Measurements from ENCODE around the gene CSF3R. TPM values are rescaled to one million over a fixed set of nuclear protein-coding genes. Genes with fewer than 3 reads are reported as not detected.

CSF3R gene
- total and polyA plus RNA-seq, 9 of the 15 experiments (the other 6 are each of a cell fraction or from before 2014, with no cell fraction given), result 0.21 to 0.86 (median 0.40) TPM; not detected in 1

DNA sequence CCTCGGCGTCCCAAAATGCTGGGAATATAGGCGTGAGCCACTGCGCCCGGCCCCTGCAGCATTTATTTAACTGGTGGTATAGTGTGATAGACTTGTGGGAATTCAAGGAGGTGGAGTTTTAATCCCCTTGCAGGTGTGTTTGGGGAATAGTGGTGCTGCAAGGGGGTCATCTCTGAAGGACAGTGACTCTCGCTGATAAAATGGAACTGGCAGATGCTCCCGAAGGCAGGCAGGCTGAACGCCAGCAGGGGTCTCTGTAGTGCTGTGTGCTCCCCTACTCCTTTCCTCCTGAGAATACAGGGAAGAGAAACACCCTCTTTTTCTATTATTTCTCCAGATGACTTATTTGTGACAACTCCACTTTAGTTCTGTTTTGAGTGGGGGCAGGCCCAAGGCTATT lies 36.4 kb downstream of the CSF3R start (continued):
- TF ChIP-seq, protein P1, sequence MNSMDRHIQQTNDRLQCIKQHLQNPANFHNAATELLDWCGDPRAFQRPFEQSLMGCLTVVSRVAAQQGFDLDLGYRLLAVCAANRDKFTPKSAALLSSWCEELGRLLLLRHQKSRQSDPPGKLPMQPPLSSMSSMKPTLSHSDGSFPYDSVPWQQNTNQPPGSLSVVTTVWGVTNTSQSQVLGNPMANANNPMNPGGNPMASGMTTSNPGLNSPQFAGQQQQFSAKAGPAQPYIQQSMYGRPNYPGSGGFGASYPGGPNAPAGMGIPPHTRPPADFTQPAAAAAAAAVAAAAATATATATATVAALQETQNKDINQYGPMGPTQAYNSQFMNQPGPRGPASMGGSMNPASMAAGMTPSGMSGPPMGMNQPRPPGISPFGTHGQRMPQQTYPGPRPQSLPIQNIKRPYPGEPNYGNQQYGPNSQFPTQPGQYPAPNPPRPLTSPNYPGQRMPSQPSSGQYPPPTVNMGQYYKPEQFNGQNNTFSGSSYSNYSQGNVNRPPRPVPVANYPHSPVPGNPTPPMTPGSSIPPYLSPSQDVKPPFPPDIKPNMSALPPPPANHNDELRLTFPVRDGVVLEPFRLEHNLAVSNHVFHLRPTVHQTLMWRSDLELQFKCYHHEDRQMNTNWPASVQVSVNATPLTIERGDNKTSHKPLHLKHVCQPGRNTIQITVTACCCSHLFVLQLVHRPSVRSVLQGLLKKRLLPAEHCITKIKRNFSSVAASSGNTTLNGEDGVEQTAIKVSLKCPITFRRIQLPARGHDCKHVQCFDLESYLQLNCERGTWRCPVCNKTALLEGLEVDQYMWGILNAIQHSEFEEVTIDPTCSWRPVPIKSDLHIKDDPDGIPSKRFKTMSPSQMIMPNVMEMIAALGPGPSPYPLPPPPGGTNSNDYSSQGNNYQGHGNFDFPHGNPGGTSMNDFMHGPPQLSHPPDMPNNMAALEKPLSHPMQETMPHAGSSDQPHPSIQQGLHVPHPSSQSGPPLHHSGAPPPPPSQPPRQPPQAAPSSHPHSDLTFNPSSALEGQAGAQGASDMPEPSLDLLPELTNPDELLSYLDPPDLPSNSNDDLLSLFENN (IDR thresholded peaks at IDR 0.05; ENCODE audit: low read depth in 2 of 2, low read length in 2 of 2), result no peak
- TF ChIP-seq KDM1A (IDR thresholded peaks at IDR 0.05) (peak; percentile 34 to 40; a peak in 2 of 4 replicates), NCOA4 (IDR thresholded peaks at IDR 0.05; ENCODE audit: partially characterized antibody) (no peak), GTF2E2 (tag; IDR thresholded peaks at IDR 0.05) (no peak), MAFK (IDR thresholded peaks at IDR 0.05; ENCODE audit: low read length) (no peak), TAF7 (tag; IDR thresholded peaks at IDR 0.05) (no peak), CCNT2 (IDR thresholded peaks at IDR 0.05; ENCODE audit: borderline replicate concordance, extremely low read depth, insufficient read length, low read depth, low read length) (no peak), PTTG1 (tag; IDR thresholded peaks at IDR 0.05; ENCODE audit: low read depth) (no peak), NR2F6 (CRISPR knock-in tag; IDR thresholded peaks at IDR 0.05) (no peak), ADNP (tag; IDR thresholded peaks at IDR 0.05) (no peak), E2F3 (CRISPR knock-in tag; IDR thresholded peaks at IDR 0.05) (no peak), MAFF (IDR thresholded peaks at IDR 0.05; ENCODE audit: low read length) (no peak)
- TF ChIP-seq, protein P2, sequence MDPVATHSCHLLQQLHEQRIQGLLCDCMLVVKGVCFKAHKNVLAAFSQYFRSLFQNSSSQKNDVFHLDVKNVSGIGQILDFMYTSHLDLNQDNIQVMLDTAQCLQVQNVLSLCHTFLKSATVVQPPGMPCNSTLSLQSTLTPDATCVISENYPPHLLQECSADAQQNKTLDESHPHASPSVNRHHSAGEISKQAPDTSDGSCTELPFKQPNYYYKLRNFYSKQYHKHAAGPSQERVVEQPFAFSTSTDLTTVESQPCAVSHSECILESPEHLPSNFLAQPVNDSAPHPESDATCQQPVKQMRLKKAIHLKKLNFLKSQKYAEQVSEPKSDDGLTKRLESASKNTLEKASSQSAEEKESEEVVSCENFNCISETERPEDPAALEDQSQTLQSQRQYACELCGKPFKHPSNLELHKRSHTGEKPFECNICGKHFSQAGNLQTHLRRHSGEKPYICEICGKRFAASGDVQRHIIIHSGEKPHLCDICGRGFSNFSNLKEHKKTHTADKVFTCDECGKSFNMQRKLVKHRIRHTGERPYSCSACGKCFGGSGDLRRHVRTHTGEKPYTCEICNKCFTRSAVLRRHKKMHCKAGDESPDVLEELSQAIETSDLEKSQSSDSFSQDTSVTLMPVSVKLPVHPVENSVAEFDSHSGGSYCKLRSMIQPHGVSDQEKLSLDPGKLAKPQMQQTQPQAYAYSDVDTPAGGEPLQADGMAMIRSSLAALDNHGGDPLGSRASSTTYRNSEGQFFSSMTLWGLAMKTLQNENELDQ (CRISPR knock-in tag; IDR thresholded peaks at IDR 0.05; ENCODE audit: borderline replicate concordance), result no peak
- TF ChIP-seq, protein P3, sequence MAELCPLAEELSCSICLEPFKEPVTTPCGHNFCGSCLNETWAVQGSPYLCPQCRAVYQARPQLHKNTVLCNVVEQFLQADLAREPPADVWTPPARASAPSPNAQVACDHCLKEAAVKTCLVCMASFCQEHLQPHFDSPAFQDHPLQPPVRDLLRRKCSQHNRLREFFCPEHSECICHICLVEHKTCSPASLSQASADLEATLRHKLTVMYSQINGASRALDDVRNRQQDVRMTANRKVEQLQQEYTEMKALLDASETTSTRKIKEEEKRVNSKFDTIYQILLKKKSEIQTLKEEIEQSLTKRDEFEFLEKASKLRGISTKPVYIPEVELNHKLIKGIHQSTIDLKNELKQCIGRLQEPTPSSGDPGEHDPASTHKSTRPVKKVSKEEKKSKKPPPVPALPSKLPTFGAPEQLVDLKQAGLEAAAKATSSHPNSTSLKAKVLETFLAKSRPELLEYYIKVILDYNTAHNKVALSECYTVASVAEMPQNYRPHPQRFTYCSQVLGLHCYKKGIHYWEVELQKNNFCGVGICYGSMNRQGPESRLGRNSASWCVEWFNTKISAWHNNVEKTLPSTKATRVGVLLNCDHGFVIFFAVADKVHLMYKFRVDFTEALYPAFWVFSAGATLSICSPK (IDR thresholded peaks at IDR 0.05; ENCODE audit: borderline replicate concordance), result no peak
- TF ChIP-seq, protein P4, sequence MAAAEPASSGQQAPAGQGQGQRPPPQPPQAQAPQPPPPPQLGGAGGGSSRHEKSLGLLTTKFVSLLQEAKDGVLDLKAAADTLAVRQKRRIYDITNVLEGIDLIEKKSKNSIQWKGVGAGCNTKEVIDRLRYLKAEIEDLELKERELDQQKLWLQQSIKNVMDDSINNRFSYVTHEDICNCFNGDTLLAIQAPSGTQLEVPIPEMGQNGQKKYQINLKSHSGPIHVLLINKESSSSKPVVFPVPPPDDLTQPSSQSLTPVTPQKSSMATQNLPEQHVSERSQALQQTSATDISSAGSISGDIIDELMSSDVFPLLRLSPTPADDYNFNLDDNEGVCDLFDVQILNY (CRISPR knock-in tag; IDR thresholded peaks at IDR 0.05), result no peak
- TF ChIP-seq, protein P5, sequence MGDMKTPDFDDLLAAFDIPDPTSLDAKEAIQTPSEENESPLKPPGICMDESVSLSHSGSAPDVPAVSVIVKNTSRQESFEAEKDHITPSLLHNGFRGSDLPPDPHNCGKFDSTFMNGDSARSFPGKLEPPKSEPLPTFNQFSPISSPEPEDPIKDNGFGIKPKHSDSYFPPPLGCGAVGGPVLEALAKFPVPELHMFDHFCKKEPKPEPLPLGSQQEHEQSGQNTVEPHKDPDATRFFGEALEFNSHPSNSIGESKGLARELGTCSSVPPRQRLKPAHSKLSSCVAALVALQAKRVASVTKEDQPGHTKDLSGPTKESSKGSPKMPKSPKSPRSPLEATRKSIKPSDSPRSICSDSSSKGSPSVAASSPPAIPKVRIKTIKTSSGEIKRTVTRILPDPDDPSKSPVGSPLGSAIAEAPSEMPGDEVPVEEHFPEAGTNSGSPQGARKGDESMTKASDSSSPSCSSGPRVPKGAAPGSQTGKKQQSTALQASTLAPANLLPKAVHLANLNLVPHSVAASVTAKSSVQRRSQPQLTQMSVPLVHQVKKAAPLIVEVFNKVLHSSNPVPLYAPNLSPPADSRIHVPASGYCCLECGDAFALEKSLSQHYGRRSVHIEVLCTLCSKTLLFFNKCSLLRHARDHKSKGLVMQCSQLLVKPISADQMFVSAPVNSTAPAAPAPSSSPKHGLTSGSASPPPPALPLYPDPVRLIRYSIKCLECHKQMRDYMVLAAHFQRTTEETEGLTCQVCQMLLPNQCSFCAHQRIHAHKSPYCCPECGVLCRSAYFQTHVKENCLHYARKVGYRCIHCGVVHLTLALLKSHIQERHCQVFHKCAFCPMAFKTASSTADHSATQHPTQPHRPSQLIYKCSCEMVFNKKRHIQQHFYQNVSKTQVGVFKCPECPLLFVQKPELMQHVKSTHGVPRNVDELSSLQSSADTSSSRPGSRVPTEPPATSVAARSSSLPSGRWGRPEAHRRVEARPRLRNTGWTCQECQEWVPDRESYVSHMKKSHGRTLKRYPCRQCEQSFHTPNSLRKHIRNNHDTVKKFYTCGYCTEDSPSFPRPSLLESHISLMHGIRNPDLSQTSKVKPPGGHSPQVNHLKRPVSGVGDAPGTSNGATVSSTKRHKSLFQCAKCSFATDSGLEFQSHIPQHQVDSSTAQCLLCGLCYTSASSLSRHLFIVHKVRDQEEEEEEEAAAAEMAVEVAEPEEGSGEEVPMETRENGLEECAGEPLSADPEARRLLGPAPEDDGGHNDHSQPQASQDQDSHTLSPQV (IDR thresholded peaks at IDR 0.05), result no peak

Data from K562 (cell line).